HepG2 (cell line): ENCODE results near the gene C1QL4. TPM values are rescaled to one million over a fixed set of nuclear protein-coding genes. Genes with fewer than 3 reads are reported as not detected.

ENCODE experiments used
- CCAR2 ChIP-seq: fragments of 200-400 bp; formaldehyde crosslinking; optimal IDR thresholded peaks from 2 replicates; pipeline ENCODE3; 2018; ENCODE audit warnings: low read depth, mild to moderate bottlenecking, low read length, moderate library complexity
- CEBPZ ChIP-seq: IDR thresholded peaks from 2 replicates; pipeline ENCODE4 v1.6.1; 2012; ENCODE audit warnings: low read length, improper control_type of control experiment
- CSRNP1 ChIP-seq: sonication (generic); formaldehyde crosslinking; IDR thresholded peaks from 2 replicates; pipeline ENCODE4 v1.8.1; 2023; ENCODE audit warnings: mild to moderate bottlenecking, missing genetic modification reagents
- E2F1 ChIP-seq: sonication (generic); formaldehyde crosslinking; IDR thresholded peaks from 2 replicates; pipeline ENCODE4 v1.5.0; 2020; ENCODE audit warnings: missing genetic modification reagents
- ELF4 ChIP-seq: sonication (generic); formaldehyde crosslinking; IDR thresholded peaks from 2 replicates; pipeline ENCODE4 v1.5.0; 2020; ENCODE audit warnings: missing genetic modification reagents, mild to moderate bottlenecking, moderate library complexity, borderline replicate concordance
- PHF20 ChIP-seq: sonication (generic); formaldehyde crosslinking; IDR thresholded peaks from 2 replicates; pipeline ENCODE4 v1.5.0; 2020; ENCODE audit warnings: mild to moderate bottlenecking, missing genetic modification reagents
- PHF21A ChIP-seq: sonication (generic); formaldehyde crosslinking; IDR thresholded peaks from 2 replicates; pipeline ENCODE4 v1.5.0; 2020; ENCODE audit warnings: mild to moderate bottlenecking, missing genetic modification reagents
- RNF219 ChIP-seq: sonication (generic); formaldehyde crosslinking; IDR thresholded peaks from 2 replicates; pipeline ENCODE4 v1.5.0; 2020; ENCODE audit warnings: mild to moderate bottlenecking, missing genetic modification reagents
- SIN3A ChIP-seq: IDR thresholded peaks from 2 replicates; pipeline ENCODE4 v1.6.1; 2011; ENCODE audit warnings: low read depth, mild to moderate bottlenecking, control low read depth, low read length, borderline replicate concordance
- YEATS4 ChIP-seq: sonication (generic); formaldehyde crosslinking; IDR thresholded peaks from 2 replicates; pipeline ENCODE4 v1.4.0; 2020; ENCODE audit warnings: missing genetic modification reagents, borderline replicate concordance
- ZNF281 ChIP-seq: sonication (generic); formaldehyde crosslinking; IDR thresholded peaks from 2 replicates; pipeline ENCODE4 v1.4.0; 2020; ENCODE audit warnings: missing genetic modification reagents, borderline replicate concordance
- ZNF639 ChIP-seq: conservative IDR thresholded peaks from 2 replicates; pipeline ENCODE4 v1.6.1; 2018; ENCODE audit warnings: missing genetic modification reagents
- ZNF83 ChIP-seq: sonication (generic); formaldehyde crosslinking; IDR thresholded peaks from 2 replicates; pipeline ENCODE4 v1.4.0; 2020; ENCODE audit warnings: missing genetic modification reagents, mild to moderate bottlenecking, borderline replicate concordance
- ZSCAN21 ChIP-seq: sonication (generic); formaldehyde crosslinking; IDR thresholded peaks from 2 replicates; pipeline ENCODE4 v1.8.0; 2022; ENCODE audit warnings: mild to moderate bottlenecking, missing genetic modification reagents, moderate library complexity, borderline replicate concordance
- polyA plus RNA-seq, 8 experiments: library from polyadenylated mRNA; depleted of rRNA in 3 of 8; stranded (reverse) in 7 of 8; unstranded in 1 of 8; fragments of >200 nt; fragmentation: Illumina TruSeq in 4 of 8; extraction: Trizol in 4 of 8; gene quantifications; 2 replicates each; pipeline versions ENCODE4 v1.2.1 to v1.2.3, GENCODE V29; 2011 to 2016; ENCODE audit warnings: low read depth in 4 of 8, missing spikeins in 1 of 8, mixed read lengths in 1 of 8; ENCODE audit not compliant: insufficient read depth in 1 of 8
- total RNA-seq, 5 experiments: library from RNA; depleted of rRNA; stranded (reverse); fragments of >200 nt; fragmentation: Illumina TruSeq; extraction: Trizol; gene quantifications; 2 replicates each; pipeline ENCODE4 v1.2.3, GENCODE V29; 2016; ENCODE audit warnings: low read depth in 1 of 5

Gene C1QL4
- total and polyA plus RNA-seq, 2 of the 13 experiments (the other 11 are each of a cell fraction or from before 2014, with no cell fraction given): 0.03 TPM; not detected in 1

GRCh38 chr12:49322708-49323523 lies 14.1 kb downstream of the C1QL4 start, which contains the start of gene TROAP (continued):
- 0 out of 2 replicates have a peak, but pooled peaks have one; percentile 14 for TF ChIP-seq ZNF639 (CRISPR knock-in tag)
- TF ChIP-seq SIN3A: peak; percentile 99
- peak; percentile 55; the same call in 1 of the 2 replicates for TF ChIP-seq ZNF83
- peak; percentile 39; the same call in 1 of the 2 replicates for TF ChIP-seq CSRNP1 (CRISPR knock-in tag)
- TF ChIP-seq YEATS4 (CRISPR knock-in tag): peak; percentile 51; the same call in 1 of the 2 replicates
- TF ChIP-seq PHF20: peak; percentile 57; the same call in 1 of the 2 replicates
- no peak for TF ChIP-seq CCAR2
- peak; percentile 47; the same call in 1 of the 2 replicates for TF ChIP-seq ZSCAN21 (CRISPR knock-in tag)
- TF ChIP-seq CEBPZ: no peak
- no peak for TF ChIP-seq ELF4 (CRISPR knock-in tag)
- TF ChIP-seq E2F1: peak; percentile 68
- no peak for TF ChIP-seq RNF219 (CRISPR knock-in tag)
- TF ChIP-seq PHF21A (CRISPR knock-in tag): peak; percentile 87
- TF ChIP-seq ZNF281 (CRISPR knock-in tag): no peak
